ENCODE results near the gene GNG13. TPM values are rescaled to one million over a fixed set of nuclear protein-coding genes. Genes with fewer than 3 reads are reported as not detected.

Gene GNG13
- total and polyA plus RNA-seq, 2 donors (not counting 3 experiments of a cell fraction or from before 2014, with no cell fraction given), result not detected

- Histone ChIP-seq H4K20me1 (replicated peaks; ENCODE audit: control insufficient read depth, extremely low read depth, insufficient read depth, low read length) (no peaks in the 10 kb centered on the region), H3K4me3 (replicated peaks in 1 of 3; ENCODE audit: insufficient read depth in 1 of 3, low read depth in 1 of 3, low read length in 3 of 3) (no peak overlapping the region), H3K27ac (ENCODE audit: insufficient read depth, low read depth, low read length) (no peak overlapping the region), H3K4me2 (ENCODE audit: insufficient read depth, low read length) (no peak overlapping the region), H3K79me2 (ENCODE audit: control insufficient read depth, insufficient read depth, low read length) (no peaks in the 10 kb centered on the region), H3K36me3 (ENCODE audit: control insufficient read depth in 2 of 2, extremely low read depth in 1 of 2, insufficient read depth in 2 of 2, low read length in 2 of 2) (no peaks in the 10 kb centered on the region), H3K9ac (replicated peaks; ENCODE audit: extremely low read depth, insufficient read depth, low read length) (no peak overlapping the region), H2AFZ (ENCODE audit: low read depth, low read length) (no peak overlapping the region), H3K9me1 (replicated peaks; ENCODE audit: control insufficient read depth, extremely low read depth, insufficient read depth, low read length) (no peaks in the 10 kb centered on the region), H3K4me1 (ENCODE audit: control insufficient read depth, extremely low read depth, insufficient read depth, low read length) (no peaks in the 10 kb centered on the region), H3K27me3 (ENCODE audit: control insufficient read depth in 2 of 2, insufficient read depth in 2 of 2, low read length in 2 of 2) (no peaks in the 10 kb centered on the region), H3K9me3 (replicated peaks; ENCODE audit: control insufficient read depth, insufficient read depth, low read length) (no peaks in the 10 kb centered on the region)
- dilution Hi-C loops (cut with MboI; ENCODE audit: extremely low pct_ligation_motif_present, low sequenced_read_pairs), result no loop called here
- FAIRE-seq (no peak), DNase-seq (ENCODE audit: low read depth, low spot score) (no peak)
- intact Hi-C loops (cut with micrococcal nuclease), result no loop called here
- POLR2A ChIA-PET, result no interaction called here
- no TSS peak for BruUV-seq (replicated peaks)
- CTCF ChIA-PET, result no interaction called here
- TF ChIP-seq CTCF (IDR thresholded peaks at IDR 0.05; ENCODE audit: extremely low read depth in 1 of 2, insufficient read depth in 1 of 2, low read depth in 1 of 2, low read length in 2 of 2), result no peak
- TF ChIP-seq POLR2A (IDR thresholded peaks at IDR 0.05; ENCODE audit: low read depth, low read length), result no peak
- TF ChIP-seq MYC (IDR thresholded peaks at IDR 0.05; ENCODE audit: low read depth, low read length), result no peak
- TF ChIP-seq JUN (IDR thresholded peaks at IDR 0.05; ENCODE audit: borderline replicate concordance, insufficient read depth, insufficient read length, low read depth), result no peak
- TF ChIP-seq FOS (IDR thresholded peaks at IDR 0.05; ENCODE audit: borderline replicate concordance, insufficient read depth, low read length), result no peak
These were observed 32.1 kb downstream of the GNG13 start for GRCh38 chr16:768428-768827.

DNA sequence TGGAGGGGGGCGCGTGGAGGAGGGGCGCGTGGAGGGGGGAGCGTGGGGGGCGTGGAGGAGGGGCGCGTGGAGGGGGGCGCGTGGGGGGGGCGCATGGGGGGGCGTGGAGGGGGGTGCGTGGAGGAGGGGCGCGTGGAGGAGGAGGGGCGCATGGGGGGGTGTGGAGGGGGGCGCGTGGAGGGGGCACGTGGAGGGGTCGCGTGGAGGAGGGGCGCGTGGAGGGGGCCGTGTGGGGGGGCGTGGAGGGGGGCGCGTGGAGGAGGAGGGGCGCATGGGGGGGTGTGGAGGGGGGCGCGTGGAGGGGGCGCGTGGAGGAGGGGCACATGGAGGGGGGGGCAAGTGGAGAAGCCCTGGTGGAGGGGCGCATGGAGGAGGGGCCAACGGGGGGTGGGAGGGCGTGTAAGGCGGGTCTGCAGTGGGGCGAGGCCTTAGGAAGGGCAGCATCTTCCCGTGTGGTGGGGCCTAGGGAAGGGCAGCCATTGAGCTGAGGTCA, 32.7 kb downstream of the GNG13 start:
- Histone ChIP-seq H3K27me3 (ENCODE audit: control insufficient read depth in 2 of 2, insufficient read depth in 2 of 2, low read length in 2 of 2) (no peaks in the 10 kb centered on the region), H3K4me3 (replicated peaks in 1 of 3; ENCODE audit: insufficient read depth in 1 of 3, low read depth in 1 of 3, low read length in 3 of 3) (no peak overlapping the region), H3K4me1 (ENCODE audit: control insufficient read depth, extremely low read depth, insufficient read depth, low read length) (no peaks in the 10 kb centered on the region), H4K20me1 (replicated peaks; ENCODE audit: control insufficient read depth, extremely low read depth, insufficient read depth, low read length) (no peaks in the 10 kb centered on the region), H3K27ac (ENCODE audit: insufficient read depth, low read depth, low read length) (no peak overlapping the region), H3K36me3 (ENCODE audit: control insufficient read depth in 2 of 2, extremely low read depth in 1 of 2, insufficient read depth in 2 of 2, low read length in 2 of 2) (no peaks in the 10 kb centered on the region), H3K4me2 (ENCODE audit: insufficient read depth, low read length) (no peak overlapping the region), H3K9me1 (replicated peaks; ENCODE audit: control insufficient read depth, extremely low read depth, insufficient read depth, low read length) (no peaks in the 10 kb centered on the region), H3K9ac (replicated peaks; ENCODE audit: extremely low read depth, insufficient read depth, low read length) (no peak overlapping the region), H3K9me3 (replicated peaks; ENCODE audit: control insufficient read depth, insufficient read depth, low read length) (no peaks in the 10 kb centered on the region), H2AFZ (ENCODE audit: low read depth, low read length) (no peak overlapping the region), H3K79me2 (ENCODE audit: control insufficient read depth, insufficient read depth, low read length) (no peaks in the 10 kb centered on the region)
- no peak for FAIRE-seq
- no peak for DNase-seq (ENCODE audit: low read depth, low spot score)
- BruUV-seq (replicated peaks), result no TSS peak
- TF ChIP-seq POLR2AphosphoS5 (IDR thresholded peaks at IDR 0.05; ENCODE audit: insufficient read depth, low read depth, low read length) (no peak), POLR2A (IDR thresholded peaks at IDR 0.05; ENCODE audit: low read depth, low read length) (no peak), FOS (IDR thresholded peaks at IDR 0.05; ENCODE audit: borderline replicate concordance, insufficient read depth, low read length) (no peak), JUN (IDR thresholded peaks at IDR 0.05; ENCODE audit: borderline replicate concordance, insufficient read depth, insufficient read length, low read depth) (no peak), CTCF (IDR thresholded peaks at IDR 0.05; ENCODE audit: extremely low read depth in 1 of 2, insufficient read depth in 1 of 2, low read depth in 1 of 2, low read length in 2 of 2) (no peak), MYC (IDR thresholded peaks at IDR 0.05; ENCODE audit: low read depth, low read length) (no peak), GATA2 (IDR thresholded peaks at IDR 0.05; ENCODE audit: insufficient read depth, insufficient read length, low read depth, low read length) (no peak), MAX (IDR thresholded peaks at IDR 0.05; ENCODE audit: insufficient read depth, insufficient read length) (no peak), EZH2 (IDR thresholded peaks at IDR 0.05; ENCODE audit: borderline replicate concordance, low read depth, low read length, severe bottlenecking) (no peak)
- ChIA-PET CTCF (no interaction called here), POLR2A (no interaction called here)
- intact Hi-C loops (cut with micrococcal nuclease) (no loop called here), dilution Hi-C loops (cut with MboI; ENCODE audit: extremely low pct_ligation_motif_present, low sequenced_read_pairs) (no loop called here)
